NCI-H2227 treated with DMSO at 0.1 percent for 48 hours (cell line): Measurements from ENCODE around the gene PRSS50.

Source experiments
- DNase-seq: peaks from one replicate; lab custom pipeline; 2025; lab: John Stamatoyannopoulos, UW

Gene PRSS50

GRCh38 chr3:46692566-46692990, 25.1 kb downstream of the PRSS50 start:
- DNase-seq = no peak

- DNase-seq = no peak
Measured at GRCh38 chr3:46690798-46691197, 26.9 kb downstream of the PRSS50 start.

DNA sequence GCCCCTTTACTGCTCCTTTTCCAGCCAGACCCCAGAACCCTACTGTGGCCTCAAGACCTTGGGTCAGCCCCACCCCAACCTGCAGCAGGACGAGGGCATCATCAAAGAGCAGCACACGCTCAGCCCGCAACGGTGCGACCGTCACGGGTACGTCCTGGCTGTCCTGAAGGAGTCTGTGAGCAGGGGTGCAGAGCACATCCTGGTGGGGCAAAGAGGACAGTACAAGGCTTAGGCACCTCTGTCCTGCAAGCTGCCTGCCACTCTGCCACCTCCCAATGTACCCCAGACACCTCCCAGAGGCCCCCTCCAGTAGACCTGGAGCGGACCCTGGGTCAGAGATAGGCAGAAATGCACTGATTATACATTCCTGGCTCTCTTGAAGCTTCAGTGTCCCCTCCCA, 32.2 kb downstream of the PRSS50 start:
- DNase-seq = no peak

GRCh38 chr3:46684891-46685290, 32.8 kb downstream of the PRSS50 start:
- DNase-seq = no peak

- no peak for DNase-seq
Measured at GRCh38 chr3:46682974-46683373, 34.7 kb downstream of the PRSS50 start.

DNA sequence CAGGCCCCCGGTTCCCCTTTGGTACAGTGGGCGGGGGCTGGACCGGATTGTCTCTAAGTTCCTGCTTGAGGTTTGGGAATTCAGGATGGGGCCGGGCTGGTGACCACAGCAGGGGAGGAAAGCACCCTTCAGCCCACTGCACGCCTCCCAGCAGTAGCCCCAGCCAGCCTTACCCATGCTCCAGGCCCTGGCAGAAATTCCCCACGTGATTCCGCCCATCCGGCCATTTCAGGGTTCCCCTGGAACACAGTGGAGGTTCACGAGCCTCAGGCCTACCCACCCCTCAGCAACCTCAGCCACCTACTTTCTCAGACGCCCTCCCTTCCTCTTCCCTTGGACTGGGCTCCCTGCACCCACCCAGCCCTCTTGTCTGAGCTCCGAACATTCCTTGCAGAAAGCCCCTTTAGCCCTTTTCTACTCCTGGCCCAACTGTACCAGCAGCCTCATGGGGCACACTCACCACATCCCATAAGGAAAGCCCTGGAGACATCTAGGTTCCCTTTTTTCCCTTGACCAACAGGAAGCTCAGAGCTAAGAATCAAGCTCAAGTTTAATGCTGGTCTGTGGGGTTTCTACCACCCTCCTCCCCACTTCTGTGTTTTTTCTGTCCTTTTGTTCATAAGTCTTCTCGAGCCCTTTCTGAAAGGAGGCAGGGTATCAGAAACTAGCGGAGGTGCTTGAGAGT, 35.7 kb downstream of the PRSS50 start:
- no peak for DNase-seq

GRCh38 chr3:46681387-46681786, 36.3 kb downstream of the PRSS50 start:
- no peak for DNase-seq

DNA sequence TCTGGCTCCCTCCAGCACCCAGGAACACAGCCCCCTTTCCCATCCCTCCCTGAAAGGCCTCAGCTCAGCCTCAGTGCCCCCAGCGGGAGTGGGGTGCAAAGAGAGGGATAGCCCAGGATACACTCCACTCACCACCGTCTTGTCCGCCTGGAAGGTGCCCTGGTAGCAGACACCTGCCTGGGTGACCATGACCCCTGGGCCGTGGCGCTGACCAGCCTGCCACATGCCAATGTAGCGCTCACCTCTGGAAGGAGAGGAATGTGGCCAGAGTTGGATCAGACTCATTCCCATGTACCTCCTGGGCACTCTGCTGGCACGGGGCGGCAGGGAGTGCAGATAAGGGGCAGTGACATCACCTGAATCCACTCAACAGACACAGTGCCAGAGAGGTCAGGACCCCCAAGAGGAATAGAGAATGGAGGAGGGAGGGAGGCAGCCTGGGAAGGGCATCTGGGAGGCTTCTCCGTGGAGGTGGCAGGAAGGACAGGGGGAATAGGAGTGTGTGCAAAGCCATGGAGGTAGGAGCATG, 37.3 kb downstream of the PRSS50 start:
- DNase-seq = no peak

DNA sequence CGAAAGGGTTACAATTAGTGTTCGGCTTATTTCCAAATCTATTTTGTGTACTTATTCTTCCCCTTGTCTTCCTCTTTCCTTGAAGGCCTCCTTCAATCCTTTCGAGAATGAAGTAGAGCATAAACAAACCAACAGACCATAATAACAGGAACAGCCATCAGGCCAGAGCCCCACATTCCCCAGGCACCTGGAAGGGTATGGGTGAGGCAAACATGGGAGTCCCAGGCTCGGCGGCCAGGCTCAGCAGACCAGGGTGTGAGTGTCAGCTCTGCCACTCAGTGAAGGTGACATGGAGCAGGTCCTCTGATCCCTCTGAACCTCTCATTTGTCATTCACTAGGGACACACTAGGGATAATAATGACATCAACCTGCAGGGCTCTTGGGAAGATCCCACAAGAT, 38.0 kb downstream of the PRSS50 start:
- DNase-seq = no peak

DNA sequence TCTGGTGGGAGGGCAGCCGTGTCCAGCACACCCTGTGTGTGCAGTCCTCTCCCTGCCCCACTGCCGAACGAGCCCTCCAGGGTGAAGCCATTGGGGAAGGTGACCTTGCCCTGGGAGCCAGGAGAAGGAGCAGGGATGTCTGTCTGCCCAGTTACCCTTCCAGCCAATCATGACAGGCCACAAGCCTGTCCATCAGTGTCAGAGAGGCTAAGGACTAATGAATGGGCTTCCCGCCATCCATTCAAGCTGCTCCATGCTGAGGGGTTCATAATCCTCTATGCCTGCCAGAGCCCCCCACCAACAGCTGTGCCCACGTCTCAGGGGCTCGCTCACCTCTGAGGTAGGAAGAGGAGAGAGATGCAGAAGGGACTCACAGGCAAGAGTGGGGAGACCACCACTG, 39.4 kb downstream of the PRSS50 start:
- DNase-seq = no peak

DNA sequence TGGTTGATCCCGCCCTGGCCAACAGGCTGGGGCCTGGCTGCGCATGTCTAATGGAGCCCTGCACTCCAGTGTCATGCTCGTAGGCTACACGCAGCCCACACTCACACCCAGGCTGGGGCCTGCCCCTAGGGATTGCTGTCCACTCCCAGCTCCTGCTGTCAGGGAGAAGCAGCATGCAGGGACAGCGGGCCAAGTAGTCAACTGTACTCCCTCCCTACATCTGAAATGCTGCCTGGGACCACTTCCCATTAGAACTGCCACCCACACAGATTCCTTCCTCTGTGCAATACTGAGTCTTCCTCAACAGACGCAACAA, 40.3 kb downstream of the PRSS50 start:
- DNase-seq = no peak

GRCh38 chr3:46676601-46677410, 40.9 kb downstream of the PRSS50 start:
- DNase-seq = no peak

GRCh38 chr3:46675843-46676567, 41.7 kb downstream of the PRSS50 start:
- no peak for DNase-seq

- DNase-seq = no peak
Measured at GRCh38 chr3:46675426-46675825, 42.2 kb downstream of the PRSS50 start.

DNA sequence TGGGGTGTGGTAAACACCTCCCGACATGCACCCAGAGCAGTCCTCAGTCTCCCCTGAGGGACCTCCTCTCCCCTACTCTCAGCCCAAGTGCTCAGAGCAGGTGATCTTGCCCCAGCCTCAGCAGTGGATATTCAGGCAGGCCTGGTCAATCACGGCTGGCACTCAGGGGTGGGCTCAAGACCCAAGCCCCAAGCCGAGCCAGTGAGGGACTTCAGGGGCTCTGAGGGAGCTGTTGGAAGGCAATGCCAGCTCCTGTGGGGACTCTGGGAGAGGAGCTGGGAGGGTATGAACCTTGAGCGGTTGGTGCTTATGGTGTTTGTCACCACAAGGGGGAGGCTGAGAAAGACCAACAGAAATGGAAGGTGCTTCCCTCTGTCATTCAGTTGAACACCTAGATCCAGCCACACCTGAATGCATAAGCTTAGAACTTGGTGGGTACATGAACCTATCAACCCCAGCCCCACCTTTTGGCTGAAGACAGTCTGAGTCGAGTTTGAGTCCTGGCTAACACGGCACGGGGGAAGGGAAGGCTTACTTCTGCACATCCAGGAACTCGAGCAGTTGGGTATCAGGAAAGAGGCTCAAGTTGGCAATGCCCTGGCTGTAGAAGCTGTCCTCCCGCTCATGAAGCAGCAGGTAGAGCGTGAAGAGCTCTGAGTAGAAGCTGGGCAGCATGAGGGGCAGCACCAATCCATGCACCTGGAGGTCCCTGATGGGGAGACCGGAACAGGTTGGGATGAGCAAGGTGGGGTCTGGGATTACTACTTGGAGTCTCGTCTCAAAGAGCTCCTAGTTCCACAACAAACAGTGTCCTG, 43.4 kb downstream of the PRSS50 start:
- no peak for DNase-seq

GRCh38 chr3:46673151-46674030, 44.3 kb downstream of the PRSS50 start:
- DNase-seq = no peak

DNA sequence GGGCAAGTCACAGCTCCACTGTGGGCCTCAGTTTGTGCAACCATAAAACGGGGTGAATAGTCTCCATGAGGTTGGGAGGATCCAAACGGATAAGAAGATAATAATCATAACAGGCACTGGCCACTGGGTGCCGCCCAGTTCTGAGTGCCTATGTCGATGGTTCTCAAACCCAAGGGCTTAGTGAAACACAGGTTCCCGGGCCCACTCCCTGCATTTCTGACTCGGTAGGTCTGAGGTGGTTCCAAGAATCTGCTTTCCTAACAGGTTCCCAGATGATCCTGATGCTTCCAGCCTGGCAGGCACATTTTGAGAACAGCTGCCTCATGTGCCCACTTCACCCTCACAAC, 45.3 kb downstream of the PRSS50 start:
- no peak for DNase-seq

GRCh38 chr3:46671541-46672348, 45.9 kb downstream of the PRSS50 start:
- DNase-seq = no peak

- no peak for DNase-seq
Measured at GRCh38 chr3:46670891-46671427, 46.7 kb downstream of the PRSS50 start.
